Measurements from ENCODE around the gene ZNF777. TPM values are rescaled to one million over a fixed set of nuclear protein-coding genes. Genes with fewer than 3 reads are reported as not detected.
"Not testable (repeated sequence)": the region's sequence is repeated elsewhere in the genome, so short reads cannot be mapped to it uniquely, and the experiment has no call there.

ZNF777 gene
- total RNA-seq, 1 experiment from 2014 or later: 19.6 TPM

DNA sequence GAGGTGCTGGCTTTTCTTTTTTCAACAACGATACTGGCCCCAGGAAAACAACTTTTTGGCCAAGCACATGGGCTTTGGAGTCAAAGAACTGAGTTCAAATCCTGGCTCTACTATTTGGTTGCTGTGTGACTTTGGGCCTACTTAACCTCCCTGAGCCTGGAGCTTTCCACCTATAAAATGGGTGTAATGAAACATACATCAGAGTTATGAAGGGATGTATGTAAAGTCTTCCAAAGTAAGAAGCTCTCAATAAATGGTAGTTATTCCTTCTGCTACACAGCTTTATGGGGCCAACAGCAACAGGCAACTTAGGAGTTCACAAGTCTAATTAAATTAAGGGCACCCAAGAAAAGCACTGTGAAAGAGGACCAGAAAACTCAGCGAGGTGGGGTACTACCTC is 33.0 kb downstream of the ZNF777 start:
- in situ Hi-C loops (cut with HindIII; ENCODE audit: low pct_unique_long_range_greater_than_20kb, low sequenced_read_pairs): no loop called here
- DNase-seq (ENCODE audit: low read depth): no peak

- in situ Hi-C loops (cut with HindIII; ENCODE audit: low pct_unique_long_range_greater_than_20kb, low sequenced_read_pairs): no loop called here
- DNase-seq (ENCODE audit: low read depth): no peak
These were observed 33.7 kb downstream of the ZNF777 start for GRCh38 chr7:149427096-149427680.

DNA sequence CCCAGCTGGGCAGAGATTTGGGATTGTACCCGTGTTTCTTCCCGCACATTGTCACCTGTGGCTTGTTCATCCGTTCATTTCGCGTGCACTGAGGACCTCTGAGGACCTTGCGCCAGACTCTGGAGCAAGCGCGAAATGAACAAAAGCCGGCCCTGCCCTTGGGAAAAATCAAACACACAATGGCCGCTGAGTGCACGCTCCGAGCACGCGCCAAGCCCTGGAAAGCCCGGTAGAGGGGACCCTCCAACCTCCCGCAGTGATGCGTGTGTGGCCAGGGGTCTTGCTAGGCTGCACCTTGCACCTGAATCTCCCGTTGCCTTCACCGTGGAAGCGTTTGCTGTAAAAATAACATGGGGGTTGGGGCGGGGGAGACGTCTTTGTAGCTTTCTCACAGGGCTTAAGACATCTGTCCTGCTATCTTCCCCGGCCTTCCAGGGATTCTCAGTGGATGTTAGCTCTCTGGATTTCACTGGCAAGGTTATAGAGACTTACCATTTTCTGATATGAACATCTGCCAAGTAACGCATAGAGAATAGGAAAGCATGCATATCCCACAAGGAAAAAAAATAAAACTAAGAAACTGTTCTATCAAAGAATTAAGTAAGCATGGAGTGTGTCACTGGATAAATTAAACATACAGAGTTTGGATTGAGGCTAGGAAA is 37.3 kb downstream of the ZNF777 start:
- no peak for DNase-seq (ENCODE audit: low read depth)
- in situ Hi-C loops (cut with HindIII; ENCODE audit: low pct_unique_long_range_greater_than_20kb, low sequenced_read_pairs): no loop called here

- in situ Hi-C loops (cut with HindIII; ENCODE audit: low pct_unique_long_range_greater_than_20kb, low sequenced_read_pairs): no loop called here
- DNase-seq (ENCODE audit: low read depth): no peak
These were observed 38.0 kb downstream of the ZNF777 start for GRCh38 chr7:149422914-149423301.

GRCh38 chr7:149422162-149422913 is 38.5 kb downstream of the ZNF777 start:
- in situ Hi-C loops (cut with HindIII; ENCODE audit: low pct_unique_long_range_greater_than_20kb, low sequenced_read_pairs): no loop called here
- DNase-seq (ENCODE audit: low read depth): peak; percentile 67

DNA sequence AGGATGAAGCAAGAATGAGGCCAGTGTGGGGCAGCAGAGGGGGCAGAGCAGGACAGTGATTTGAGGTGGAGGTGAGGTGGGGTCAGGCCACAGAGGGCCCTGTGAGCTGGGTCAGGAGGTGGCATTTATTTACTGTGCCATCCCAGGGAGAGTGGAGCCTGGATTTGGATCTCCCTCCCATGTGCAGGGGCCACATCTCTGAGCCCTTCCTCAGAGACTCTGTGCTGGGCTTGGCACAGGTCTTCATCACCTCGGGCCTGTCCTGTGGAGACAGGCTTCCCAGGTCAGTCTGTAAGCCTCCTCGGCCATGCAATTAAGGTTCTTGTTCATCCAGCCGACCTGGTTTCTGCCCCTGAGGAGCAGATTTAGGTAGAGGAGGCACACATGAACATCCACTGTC is 40.9 kb downstream of the ZNF777 start:
- no peak for DNase-seq (ENCODE audit: low read depth)
- in situ Hi-C loops (cut with HindIII; ENCODE audit: low pct_unique_long_range_greater_than_20kb, low sequenced_read_pairs): no loop called here

- in situ Hi-C loops (cut with HindIII; ENCODE audit: low pct_unique_long_range_greater_than_20kb, low sequenced_read_pairs): no loop called here
- DNase-seq (ENCODE audit: low read depth): no peak
These were observed 45.3 kb downstream of the ZNF777 start for GRCh38 chr7:149415391-149416071.

- in situ Hi-C loops (cut with HindIII; ENCODE audit: low pct_unique_long_range_greater_than_20kb, low sequenced_read_pairs): no loop called here
- no peak for DNase-seq (ENCODE audit: low read depth)
These were observed 46.0 kb downstream of the ZNF777 start for GRCh38 chr7:149414745-149415390.

DNA sequence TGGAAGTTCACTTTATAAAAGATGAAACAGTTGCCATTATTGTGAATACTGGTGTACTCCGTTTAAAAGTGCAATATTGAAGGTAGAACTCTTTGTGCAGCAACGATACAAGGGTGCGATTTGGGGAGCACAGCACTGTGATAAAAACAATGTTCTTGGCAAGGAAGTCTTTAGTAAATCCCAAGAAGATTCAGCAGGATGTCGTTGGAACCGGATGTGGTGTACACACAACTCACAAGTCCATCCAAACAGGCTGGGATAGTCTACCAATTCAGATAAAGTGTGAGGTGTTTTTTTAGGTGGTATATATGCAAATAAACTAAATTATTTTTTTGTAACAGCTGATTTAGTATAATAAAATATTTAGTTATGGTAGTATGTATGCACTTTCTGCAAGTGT is 46.7 kb downstream of the ZNF777 start:
- in situ Hi-C loops (cut with HindIII; ENCODE audit: low pct_unique_long_range_greater_than_20kb, low sequenced_read_pairs): no loop called here
- DNase-seq (ENCODE audit: low read depth): no peak

GRCh38 chr7:149413083-149413482 is 47.8 kb downstream of the ZNF777 start:
- DNase-seq (ENCODE audit: low read depth); in situ Hi-C loops (cut with HindIII; ENCODE audit: low pct_unique_long_range_greater_than_20kb, low sequenced_read_pairs): not testable (repeated sequence)

DNA sequence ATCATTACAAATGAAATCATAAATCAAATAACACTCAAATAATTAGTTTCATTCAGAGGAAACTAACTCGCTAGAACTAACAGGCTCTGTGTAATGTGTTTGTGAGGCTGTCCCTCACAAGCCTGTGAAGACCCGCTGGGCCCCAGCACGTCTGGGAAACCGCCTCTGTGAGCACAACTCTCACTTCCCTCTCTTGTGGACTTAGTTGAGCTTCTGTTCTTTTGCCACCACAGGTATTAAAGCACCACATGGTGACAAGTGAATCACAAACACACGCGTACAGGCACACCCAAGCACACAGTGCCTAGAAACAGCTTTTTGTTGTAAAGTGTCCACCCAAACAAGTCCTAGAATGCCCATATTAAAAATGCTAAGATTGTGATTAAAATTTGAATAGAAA is 51.0 kb downstream of the ZNF777 start:
- no peak for DNase-seq (ENCODE audit: low read depth)
- in situ Hi-C loops (cut with HindIII; ENCODE audit: low pct_unique_long_range_greater_than_20kb, low sequenced_read_pairs): no loop called here

GRCh38 chr7:149404825-149405224 is 56.0 kb downstream of the ZNF777 start:
- no peak for DNase-seq (ENCODE audit: low read depth)

GRCh38 chr7:149404396-149404795 is 56.5 kb downstream of the ZNF777 start:
- in situ Hi-C loops (cut with HindIII; ENCODE audit: low pct_unique_long_range_greater_than_20kb, low sequenced_read_pairs): no loop called here
- no peak for DNase-seq (ENCODE audit: low read depth)

More at GRCh38 chr7:149404825-149405224, 56.0 kb downstream of the ZNF777 start:
- in situ Hi-C loops (cut with HindIII; ENCODE audit: low pct_unique_long_range_greater_than_20kb, low sequenced_read_pairs): no loop called here

DNA sequence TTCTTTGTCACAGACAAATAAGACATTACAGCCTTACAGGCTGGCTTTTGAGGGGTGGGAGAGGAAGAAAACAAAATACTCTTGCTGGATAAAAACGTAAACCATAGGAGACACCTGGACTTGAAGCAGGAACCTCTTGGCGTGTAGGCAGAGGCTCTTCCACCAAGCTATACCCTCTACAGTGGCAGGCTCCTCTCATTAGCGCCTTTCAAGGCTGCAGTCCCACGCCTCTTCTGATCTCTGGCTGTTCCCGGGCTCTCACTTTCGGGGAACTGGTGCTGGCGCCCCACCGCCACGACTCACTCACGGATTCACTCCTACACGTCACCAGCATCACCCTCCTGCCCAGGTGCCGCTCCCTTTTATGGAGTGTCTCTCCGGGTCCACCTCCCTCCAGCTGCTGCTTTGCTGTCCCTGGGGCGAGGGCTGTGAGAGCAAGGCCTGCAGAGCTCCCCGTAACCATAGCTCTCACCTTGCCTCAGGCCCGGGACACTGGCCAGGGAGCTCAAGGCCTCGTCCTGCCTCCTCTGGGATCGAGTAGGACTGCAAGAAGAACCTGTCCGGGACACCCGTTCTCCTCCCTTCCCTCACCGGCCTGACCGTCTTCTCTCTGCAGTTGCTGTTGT is 62.6 kb downstream of the ZNF777 start:
- DNase-seq (ENCODE audit: low read depth): no peak
- in situ Hi-C loops (cut with HindIII; ENCODE audit: low pct_unique_long_range_greater_than_20kb, low sequenced_read_pairs): no loop called here

- in situ Hi-C loops (cut with HindIII; ENCODE audit: low pct_unique_long_range_greater_than_20kb, low sequenced_read_pairs): no loop called here
- DNase-seq (ENCODE audit: low read depth): no peak
These were observed 63.3 kb downstream of the ZNF777 start for GRCh38 chr7:149397470-149398043.

DNA sequence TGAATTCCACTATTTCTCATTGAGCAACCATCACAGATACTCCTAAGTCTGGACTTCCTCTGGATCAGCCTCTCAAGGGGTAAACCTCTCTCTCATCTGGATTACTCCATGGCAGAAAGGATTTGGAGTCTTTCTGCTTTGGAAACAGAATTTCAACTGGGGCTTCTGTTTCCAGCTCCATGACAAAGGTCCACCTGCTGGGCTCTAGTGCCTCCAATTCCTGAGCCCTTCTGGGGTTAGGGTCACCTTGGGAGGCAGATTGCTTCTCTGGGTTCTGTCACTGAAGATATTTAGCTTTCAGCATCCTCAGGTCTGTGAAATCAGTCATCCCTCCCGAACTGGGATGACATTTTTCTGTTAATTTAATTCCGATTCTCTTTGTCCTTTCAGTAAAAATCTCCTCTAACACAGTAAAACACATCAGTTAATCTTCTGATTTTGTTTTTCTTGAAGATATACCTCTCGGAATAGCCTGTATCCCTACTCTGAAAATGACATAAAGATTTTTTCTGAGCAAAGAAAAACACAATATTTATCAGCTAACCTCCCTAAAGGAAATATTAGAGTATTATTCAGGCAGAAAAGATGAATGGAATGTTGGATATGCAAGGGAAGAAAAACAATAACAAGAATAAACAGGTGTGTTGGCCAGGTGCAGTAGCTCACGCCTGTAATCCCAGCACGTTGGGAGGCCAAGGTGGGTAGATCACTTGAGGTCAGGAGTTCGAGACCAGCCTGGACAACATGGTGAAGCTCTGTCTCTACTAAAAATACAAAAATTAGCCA is 72.1 kb downstream of the ZNF777 start:
- in situ Hi-C loops (cut with HindIII; ENCODE audit: low pct_unique_long_range_greater_than_20kb, low sequenced_read_pairs); DNase-seq (ENCODE audit: low read depth): not testable (repeated sequence)

GRCh38 chr7:149386514-149386913 is 74.3 kb downstream of the ZNF777 start:
- DNase-seq (ENCODE audit: low read depth); in situ Hi-C loops (cut with HindIII; ENCODE audit: low pct_unique_long_range_greater_than_20kb, low sequenced_read_pairs): not testable (repeated sequence)

All from Caki2 (cell line).